Trophoblast cell (in vitro differentiated cells and primary cell): ENCODE measurements around the gene STRAP.

Source experiments
- DNase-seq, 2 donors: peaks; one replicate each; pipeline ENCODE4 v3.0.0-alpha.2; 2016
- H2AFZ ChIP-seq: 2 replicates; pipeline ENCODE4 v1.6.1; 2013; ENCODE audit warnings: low read length, moderate library complexity, mild to moderate bottlenecking; ENCODE audit not compliant: insufficient read depth, poor library complexity
- H2AK5ac ChIP-seq: 2 replicates; pipeline ENCODE4 v1.6.1; 2013; ENCODE audit warnings: mild to moderate bottlenecking, low read length
- H2BK120ac ChIP-seq: 2 replicates; pipeline ENCODE4 v1.6.1; 2013; ENCODE audit warnings: low read length, mild to moderate bottlenecking, moderate library complexity; ENCODE audit not compliant: insufficient read depth, poor library complexity
- H2BK12ac ChIP-seq: 2 replicates; pipeline ENCODE4 v1.6.1; 2013; ENCODE audit warnings: mild to moderate bottlenecking, low read length, moderate library complexity
- H2BK5ac ChIP-seq: 2 replicates; pipeline ENCODE4 v1.6.1; 2013; ENCODE audit warnings: low read length, low read depth, moderate library complexity, mild to moderate bottlenecking; ENCODE audit not compliant: poor library complexity
- H3K14ac ChIP-seq: 2 replicates; pipeline ENCODE4 v1.6.1; 2013; ENCODE audit warnings: mild to moderate bottlenecking, low read length
- H3K18ac ChIP-seq: 2 replicates; pipeline ENCODE4 v1.6.1; 2013; ENCODE audit warnings: mild to moderate bottlenecking, low read length
- H3K23ac ChIP-seq: 2 replicates; pipeline ENCODE4 v1.6.1; 2013; ENCODE audit warnings: low read length
- H3K27ac ChIP-seq: 2 replicates; pipeline ENCODE4 v1.5.1; 2013; ENCODE audit warnings: low read depth, mild to moderate bottlenecking, inconsistent platforms, low read length, moderate library complexity
- H3K27me3 ChIP-seq: 2 replicates; pipeline ENCODE4 v1.6.1; 2013; ENCODE audit warnings: inconsistent platforms, mild to moderate bottlenecking, low read length, moderate library complexity; ENCODE audit not compliant: insufficient read depth
- H3K36me3 ChIP-seq, 2 experiments: 1 replicate in 1 of 2; 2 replicates in 1 of 2; pipeline ENCODE4 v1.6.1; 2013; ENCODE audit warnings: low read length in 2 of 2, mild to moderate bottlenecking in 2 of 2, moderate library complexity in 1 of 2; ENCODE audit not compliant: insufficient read depth in 2 of 2, control insufficient read depth in 1 of 2
- H3K4ac ChIP-seq: 2 replicates; pipeline ENCODE4 v1.6.1; 2013; ENCODE audit warnings: low read depth, mild to moderate bottlenecking, low read length, moderate library complexity
- H3K4me1 ChIP-seq, 2 experiments: 1 replicate in 1 of 2; 2 replicates in 1 of 2; pipeline ENCODE4 v1.6.1; 2013; ENCODE audit warnings: low read length in 2 of 2, mild to moderate bottlenecking in 2 of 2, moderate library complexity in 1 of 2; ENCODE audit not compliant: insufficient read depth in 2 of 2, control insufficient read depth in 1 of 2
- H3K4me2 ChIP-seq: 2 replicates; pipeline ENCODE4 v1.6.1; 2013; ENCODE audit warnings: inconsistent platforms, mild to moderate bottlenecking, low read length, moderate library complexity
- H3K4me3 ChIP-seq: 2 replicates; pipeline ENCODE4 v1.5.1; 2013; ENCODE audit warnings: mild to moderate bottlenecking, low read depth, low read length, inconsistent platforms
- H3K79me1 ChIP-seq: one replicate; pipeline ENCODE4 v1.6.1; 2013; ENCODE audit warnings: low read length
- H3K79me2 ChIP-seq: 2 replicates; pipeline ENCODE4 v1.6.1; 2013; ENCODE audit warnings: low read length, mild to moderate bottlenecking; ENCODE audit not compliant: control insufficient read depth, insufficient read depth, poor library complexity
- H3K9ac ChIP-seq: 2 replicates; pipeline ENCODE4 v1.6.1; 2013; ENCODE audit warnings: mild to moderate bottlenecking, low read length
- H3K9me3 ChIP-seq: 2 replicates; pipeline ENCODE4 v1.6.1; 2013; ENCODE audit warnings: low read depth, mild to moderate bottlenecking, control low read depth, inconsistent platforms, low read length; ENCODE audit not compliant: insufficient read depth
- H4K12ac ChIP-seq: 2 replicates; pipeline ENCODE4 v1.6.1; 2013; ENCODE audit warnings: low read depth, mild to moderate bottlenecking, low read length, moderate library complexity
- H4K8ac ChIP-seq: 2 replicates; pipeline ENCODE4 v1.6.1; 2013; ENCODE audit warnings: low read depth, mild to moderate bottlenecking, low read length, moderate library complexity
- H4K91ac ChIP-seq: one replicate; pipeline ENCODE4 v1.6.1; 2013; ENCODE audit warnings: low read depth, mild to moderate bottlenecking, low read length, moderate library complexity
- WGBS: extraction: QIAGEN DNeasy Blood & Tissue Kit; methylation state at CpG from one replicate; pipeline ENCODE4 v1.1.7; 2013; ENCODE audit warnings: missing lambda C conversion rate; ENCODE audit not compliant: insufficient read length, insufficient coverage; ENCODE audit errors: extremely low coverage; 5-methylcytosine and 5-hydroxymethylcytosine counted together

STRAP gene

DNA sequence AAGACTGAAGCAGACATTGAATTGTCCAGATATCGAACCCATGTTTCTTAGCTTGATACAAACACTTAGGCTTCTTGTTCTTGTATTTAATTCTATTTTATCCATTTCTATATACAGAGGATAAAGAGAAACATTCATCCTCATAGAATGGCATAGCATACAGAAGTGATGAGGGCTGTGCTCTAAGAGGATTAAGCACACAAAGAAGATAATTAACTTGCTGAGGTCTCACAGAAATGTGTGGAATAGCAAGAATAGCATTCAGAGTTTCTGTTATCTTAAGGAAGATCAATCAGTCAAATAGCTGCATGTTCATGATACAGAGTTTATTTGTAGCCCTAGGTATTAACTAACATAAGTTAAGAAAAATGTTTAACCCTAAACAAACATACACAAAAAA, 27.3 kb upstream of the STRAP start:
- no peaks in the 10 kb centered on the region for H3K36me3 ChIP-seq
- no CpG with 5 or more reads among the region's 1 CpG for WGBS
- no peak overlapping the region for H3K4me3 ChIP-seq
- H3K9ac ChIP-seq: no peak overlapping the region
- DNase-seq: peak; percentile 25 to 76
- H3K23ac ChIP-seq: no peak overlapping the region
- no peaks in the 10 kb centered on the region for H3K27me3 ChIP-seq
- no peak overlapping the region for H3K4me2 ChIP-seq
- no peak overlapping the region for H2AK5ac ChIP-seq
- no peak overlapping the region for H2BK120ac ChIP-seq
- H3K27ac ChIP-seq: no peak overlapping the region
- no peak overlapping the region for H4K12ac ChIP-seq
- no peak overlapping the region for H2BK5ac ChIP-seq
- no peaks in the 10 kb centered on the region for H3K4me1 ChIP-seq
- no peak overlapping the region for H2BK12ac ChIP-seq
- no peak overlapping the region for H3K18ac ChIP-seq
- no peak overlapping the region for H3K14ac ChIP-seq
- H3K79me2 ChIP-seq: no peaks in the 10 kb centered on the region
- H4K91ac ChIP-seq: no peak overlapping the region
- H3K4ac ChIP-seq: no peak overlapping the region
- no peaks in the 10 kb centered on the region for H3K79me1 ChIP-seq
- no peaks in the 10 kb centered on the region for H3K9me3 ChIP-seq
- H2AFZ ChIP-seq: no peak overlapping the region
- no peak overlapping the region for H4K8ac ChIP-seq

DNA sequence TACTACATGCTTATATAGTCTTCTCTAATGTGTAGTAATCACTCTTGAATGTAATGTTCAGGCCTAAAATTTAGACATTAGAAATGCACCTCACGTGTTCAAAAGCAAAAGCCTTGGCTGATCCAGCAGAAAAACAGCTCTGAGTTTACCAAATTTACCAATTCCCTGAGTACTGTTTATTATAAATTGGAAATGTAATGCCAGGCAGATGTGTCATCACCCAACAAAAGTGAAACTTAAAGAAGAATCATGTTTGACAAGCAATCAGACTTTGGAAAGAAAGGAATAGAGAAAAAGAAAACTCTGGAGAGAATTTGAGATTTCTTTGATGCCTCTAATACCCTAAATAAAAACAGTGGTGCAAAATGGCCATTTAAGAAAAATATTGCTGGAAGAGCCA, 26.5 kb upstream of the STRAP start:
- Histone ChIP-seq H2BK12ac (no peak overlapping the region), H2BK5ac (no peak overlapping the region), H2BK120ac (no peak overlapping the region), H3K4me2 (no peak overlapping the region), H3K9ac (no peak overlapping the region), H3K27me3 (no peaks in the 10 kb centered on the region), H3K14ac (no peak overlapping the region), H3K79me1 (no peaks in the 10 kb centered on the region), H2AK5ac (no peak overlapping the region), H3K4ac (no peak overlapping the region), H3K4me3 (no peak overlapping the region), H4K8ac (no peak overlapping the region), H4K12ac (no peak overlapping the region), H3K9me3 (no peaks in the 10 kb centered on the region), H4K91ac (no peak overlapping the region), H3K36me3 (no peaks in the 10 kb centered on the region), H2AFZ (no peak overlapping the region), H3K18ac (no peak overlapping the region), H3K79me2 (no peaks in the 10 kb centered on the region), H3K4me1 (no peaks in the 10 kb centered on the region), H3K27ac (no peak overlapping the region), H3K23ac (no peak overlapping the region)
- WGBS: no CpG with 5 or more reads among the region's 1 CpG
- peak in 1 of 2 donors; percentile 21 for DNase-seq

DNA sequence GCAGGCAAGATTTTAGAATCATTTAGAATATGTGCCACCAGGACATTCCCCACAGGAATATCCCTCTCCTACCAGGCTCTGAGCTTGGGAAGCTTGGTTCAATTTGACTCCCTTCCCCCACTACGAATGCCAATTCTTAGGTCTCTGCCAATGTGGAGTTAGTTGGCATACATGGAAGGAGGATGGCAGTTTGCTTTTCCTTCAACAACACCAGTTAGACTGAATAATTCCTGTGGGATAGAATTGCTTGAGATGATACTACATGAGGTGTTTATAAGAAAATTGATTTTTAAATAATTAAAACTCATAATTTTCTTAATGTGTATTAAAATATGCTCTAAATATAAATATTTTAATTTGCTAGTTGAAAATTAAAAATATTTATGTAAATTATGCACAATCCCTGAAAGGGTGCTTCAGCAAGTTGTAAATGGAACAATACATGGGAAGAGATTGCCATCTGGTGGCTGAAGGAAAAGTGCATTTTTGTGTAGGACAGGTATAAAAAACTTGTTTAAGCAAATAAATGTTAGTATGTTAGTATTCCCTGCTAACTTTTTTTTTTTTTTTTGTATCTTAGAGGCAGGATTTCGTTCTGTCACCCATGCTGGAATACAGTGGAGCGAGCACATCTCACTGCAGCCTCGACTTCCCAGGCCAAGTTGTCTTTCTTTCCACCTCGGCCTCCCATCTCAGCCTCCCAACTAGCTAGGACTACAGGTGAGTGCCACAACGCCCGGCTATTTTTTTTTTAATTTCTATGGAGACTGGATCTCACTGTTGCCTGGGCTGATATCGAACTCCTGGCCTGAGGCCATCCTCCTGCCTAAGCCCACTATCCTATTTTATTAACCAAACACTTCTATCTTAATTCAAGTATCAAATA, 25.8 kb upstream of the STRAP start:
- Histone ChIP-seq H2AK5ac (no peak overlapping the region), H2BK12ac (no peak overlapping the region), H3K36me3 (no peaks in the 10 kb centered on the region), H3K14ac (no peak overlapping the region), H3K9me3 (no peaks in the 10 kb centered on the region), H3K79me2 (no peaks in the 10 kb centered on the region), H3K9ac (no peak overlapping the region), H2BK120ac (no peak overlapping the region), H2BK5ac (no peak overlapping the region), H3K4ac (no peak overlapping the region), H3K27me3 (no peaks in the 10 kb centered on the region), H3K23ac (no peak overlapping the region), H3K4me1 (no peaks in the 10 kb centered on the region), H4K12ac (no peak overlapping the region), H4K8ac (no peak overlapping the region), H3K27ac (no peak overlapping the region), H4K91ac (no peak overlapping the region), H3K4me3 (no peak overlapping the region), H3K18ac (no peak overlapping the region), H3K4me2 (no peak overlapping the region), H3K79me1 (no peaks in the 10 kb centered on the region), H2AFZ (no peak overlapping the region)
- DNase-seq: peak; percentile 62 to 88
- WGBS: no CpG with 5 or more reads among the region's 8 CpGs

DNA sequence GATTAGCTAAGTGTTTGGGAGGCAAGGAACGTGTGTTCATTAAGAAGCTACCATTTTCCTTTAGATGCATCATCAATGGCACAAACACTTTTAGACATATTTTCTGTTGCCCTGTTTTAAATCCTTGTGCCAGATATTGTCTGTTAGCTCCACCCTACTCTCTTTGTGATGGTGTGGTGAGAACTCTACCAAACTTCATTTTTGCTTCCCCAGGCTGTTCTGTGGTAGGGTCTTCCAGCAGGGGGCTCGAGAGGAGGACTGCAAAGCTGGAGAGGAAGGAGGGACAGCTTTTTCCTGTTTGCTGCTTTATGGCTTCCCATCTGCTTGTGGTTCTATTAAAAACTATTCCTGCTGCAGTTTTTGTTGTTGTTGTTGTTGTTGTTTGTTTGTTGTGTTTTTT, 23.8 kb upstream of the STRAP start:
- Histone ChIP-seq H3K79me2 (no peaks in the 10 kb centered on the region), H2AK5ac (no peak overlapping the region), H3K4ac (no peak overlapping the region), H3K18ac (no peak overlapping the region), H3K27ac (no peak overlapping the region), H3K4me3 (no peak overlapping the region), H2BK120ac (no peak overlapping the region), H4K91ac (no peak overlapping the region), H3K9me3 (no peaks in the 10 kb centered on the region), H3K4me2 (no peak overlapping the region), H2AFZ (no peak overlapping the region), H3K36me3 (no peaks in the 10 kb centered on the region), H3K27me3 (no peaks in the 10 kb centered on the region), H3K4me1 (peaks cover 0 to 2% of the 10 kb centered on the region in 2 experiments), H4K12ac (no peak overlapping the region), H3K79me1 (no peaks in the 10 kb centered on the region), H2BK5ac (no peak overlapping the region), H3K14ac (no peak overlapping the region), H4K8ac (no peak overlapping the region), H3K23ac (no peak overlapping the region), H2BK12ac (no peak overlapping the region), H3K9ac (no peak overlapping the region)
- WGBS: no CpG with 5 or more reads among the region's 2 CpGs
- no peak for DNase-seq
